ENCODE measurements around the gene CEP164.

GRCh38 chr11:117420143-117420485 is 92.5 kb downstream of the CEP164 start:
- TF ChIP-seq RERE (CRISPR knock-in tag; IDR thresholded peaks at IDR 0.05; ENCODE audit: borderline replicate concordance) = no peak
- no peak for TF ChIP-seq FOXK2 (conservative IDR thresholded peaks at IDR 0.05 in 1 of 2, IDR thresholded peaks at IDR 0.05 in 1 of 2; ENCODE audit: low read depth in 2 of 2)
- no peak for TF ChIP-seq CREM (IDR thresholded peaks at IDR 0.05; ENCODE audit: low read depth)
